ENCODE measurements around the gene C10orf62. TPM values are rescaled to one million over a fixed set of nuclear protein-coding genes. Genes with fewer than 3 reads are reported as not detected.
A peak's percentile ranks its signal among the peaks of the same experiment; 100 is the strongest.

C10orf62 gene
- polyA plus RNA-seq, 1 donor (not counting 4 experiments of a cell fraction or from before 2014, with no cell fraction given) = not detected

DNA sequence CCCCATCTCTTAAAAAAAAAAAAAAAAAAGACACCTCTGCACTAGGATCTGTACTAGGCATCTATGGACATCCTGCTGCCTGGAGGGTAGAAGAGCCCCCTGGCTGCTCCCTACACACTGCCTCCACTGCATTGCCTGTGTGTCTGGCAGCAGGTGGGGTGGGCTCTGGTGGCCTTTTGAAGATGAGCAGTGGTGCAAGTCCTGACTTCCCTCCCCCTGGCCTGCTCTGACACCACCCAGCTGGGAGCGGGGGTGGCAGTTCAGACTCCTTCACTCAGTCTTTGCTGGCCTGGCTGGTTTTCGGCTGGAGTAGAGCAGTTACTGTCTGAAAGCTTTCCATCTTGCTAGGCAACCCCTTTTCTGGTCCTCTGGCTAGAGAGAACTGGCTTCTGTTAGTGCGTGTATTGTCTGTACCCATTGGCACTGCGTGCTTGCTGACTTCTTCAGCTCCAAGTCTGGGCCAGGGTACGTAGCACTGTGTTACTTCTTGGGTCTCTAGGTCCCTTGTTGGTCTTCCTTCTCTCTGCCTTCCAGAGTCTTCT lies 17.6 kb downstream of the C10orf62 start:
- Histone ChIP-seq H3K36me3 (ENCODE audit: control insufficient read depth in 2 of 2, extremely low read depth in 1 of 2, insufficient read depth in 2 of 2, low read length in 2 of 2) (no peaks in the 10 kb centered on the region), H3K4me3 (ENCODE audit: control insufficient read depth in 2 of 3, extremely low read depth in 1 of 3, insufficient read depth in 2 of 3, low read depth in 1 of 3, low read length in 3 of 3) (no peak overlapping the region), H3K27me3 (ENCODE audit: control insufficient read depth, extremely low read depth, insufficient read depth, low read length) (no peaks in the 10 kb centered on the region), H4K20me1 (ENCODE audit: control insufficient read depth, extremely low read depth, insufficient read depth, low read length) (no peaks in the 10 kb centered on the region), H3K9me3 (ENCODE audit: control insufficient read depth, low read depth, low read length) (no peaks in the 10 kb centered on the region), H3K79me2 (ENCODE audit: control insufficient read depth, insufficient read depth, low read length) (no peaks in the 10 kb centered on the region), H3K9me1 (ENCODE audit: control insufficient read depth, extremely low read depth, insufficient read depth, low read length) (no peaks in the 10 kb centered on the region), H3K4me1 (ENCODE audit: control insufficient read depth, extremely low read depth, insufficient read depth, low read length) (peaks cover 16% of the 10 kb centered on the region), H2AFZ (ENCODE audit: control insufficient read depth, low read length) (no peak overlapping the region), H3K27ac (ENCODE audit: control insufficient read depth, insufficient read depth, low read length) (no peak overlapping the region), H3K4me2 (ENCODE audit: control insufficient read depth, extremely low read depth, insufficient read depth, low read depth, low read length) (no peak overlapping the region), H3K9ac (ENCODE audit: control insufficient read depth, extremely low read depth, insufficient read depth, low read length) (no peak overlapping the region)
- no peak for FAIRE-seq
- TF ChIP-seq, protein P1, sequence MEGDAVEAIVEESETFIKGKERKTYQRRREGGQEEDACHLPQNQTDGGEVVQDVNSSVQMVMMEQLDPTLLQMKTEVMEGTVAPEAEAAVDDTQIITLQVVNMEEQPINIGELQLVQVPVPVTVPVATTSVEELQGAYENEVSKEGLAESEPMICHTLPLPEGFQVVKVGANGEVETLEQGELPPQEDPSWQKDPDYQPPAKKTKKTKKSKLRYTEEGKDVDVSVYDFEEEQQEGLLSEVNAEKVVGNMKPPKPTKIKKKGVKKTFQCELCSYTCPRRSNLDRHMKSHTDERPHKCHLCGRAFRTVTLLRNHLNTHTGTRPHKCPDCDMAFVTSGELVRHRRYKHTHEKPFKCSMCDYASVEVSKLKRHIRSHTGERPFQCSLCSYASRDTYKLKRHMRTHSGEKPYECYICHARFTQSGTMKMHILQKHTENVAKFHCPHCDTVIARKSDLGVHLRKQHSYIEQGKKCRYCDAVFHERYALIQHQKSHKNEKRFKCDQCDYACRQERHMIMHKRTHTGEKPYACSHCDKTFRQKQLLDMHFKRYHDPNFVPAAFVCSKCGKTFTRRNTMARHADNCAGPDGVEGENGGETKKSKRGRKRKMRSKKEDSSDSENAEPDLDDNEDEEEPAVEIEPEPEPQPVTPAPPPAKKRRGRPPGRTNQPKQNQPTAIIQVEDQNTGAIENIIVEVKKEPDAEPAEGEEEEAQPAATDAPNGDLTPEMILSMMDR (optimal IDR thresholded peaks at IDR 0.05 in 1 of 3, IDR thresholded peaks at IDR 0.05 in 1 of 3, conservative IDR thresholded peaks at IDR 0.05 in 1 of 3; ENCODE audit: extremely low read depth in 1 of 3, insufficient read depth in 2 of 3, low read length in 3 of 3) = no peak
- TF ChIP-seq EZH2 (IDR thresholded peaks at IDR 0.05; ENCODE audit: low read length) = no peak
- no peak for DNase-seq (ENCODE audit: low read depth, low spot score)
- dilution Hi-C loops (cut with MboI; ENCODE audit: extremely low pct_ligation_motif_present, low sequenced_read_pairs) = no loop called here

DNA sequence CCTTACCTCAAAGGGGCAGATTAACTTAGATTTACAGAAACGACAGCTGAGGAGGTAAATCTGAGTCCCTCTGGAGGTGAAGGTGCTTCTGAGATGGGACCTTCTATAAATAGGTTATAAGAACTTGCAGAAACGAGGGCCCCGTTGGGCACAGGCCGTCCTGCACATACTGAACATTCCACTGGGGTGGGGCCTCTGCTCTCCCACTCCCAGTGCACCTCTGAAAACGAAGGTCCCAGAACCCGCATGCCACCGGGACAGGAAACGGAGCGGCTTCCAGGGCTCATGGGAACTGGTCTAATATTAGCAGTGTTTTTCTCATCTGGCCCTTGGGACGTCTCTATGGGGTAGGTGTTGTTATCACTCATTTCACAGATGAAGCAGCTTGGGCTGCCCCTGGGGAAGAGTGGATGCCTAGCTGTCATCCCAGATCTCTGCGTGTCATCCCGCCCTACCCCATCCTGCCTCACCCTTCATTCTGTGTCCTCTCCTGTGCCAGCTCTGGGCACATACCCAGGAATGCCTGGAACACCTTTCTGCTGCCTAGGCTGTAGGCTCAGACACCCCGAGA lies 19.6 kb downstream of the C10orf62 start:
- H3K27ac ChIP-seq (ENCODE audit: control insufficient read depth, insufficient read depth, low read length) = no peak overlapping the region
- H3K9me1 ChIP-seq (ENCODE audit: control insufficient read depth, extremely low read depth, insufficient read depth, low read length) = no peaks in the 10 kb centered on the region
- no peak overlapping the region for H3K9ac ChIP-seq (ENCODE audit: control insufficient read depth, extremely low read depth, insufficient read depth, low read length)
- H3K36me3 ChIP-seq (ENCODE audit: control insufficient read depth in 2 of 2, extremely low read depth in 1 of 2, insufficient read depth in 2 of 2, low read length in 2 of 2) = no peaks in the 10 kb centered on the region
- no peaks in the 10 kb centered on the region for H4K20me1 ChIP-seq (ENCODE audit: control insufficient read depth, extremely low read depth, insufficient read depth, low read length)
- DNase-seq (ENCODE audit: low read depth, low spot score) (no peak), FAIRE-seq (peak; percentile 84)
- no peaks in the 10 kb centered on the region for H3K9me3 ChIP-seq (ENCODE audit: control insufficient read depth, low read depth, low read length)
- peaks cover 19% of the 10 kb centered on the region for H3K4me1 ChIP-seq (ENCODE audit: control insufficient read depth, extremely low read depth, insufficient read depth, low read length)
- peak overlapping the region; percentile 27 for H2AFZ ChIP-seq (ENCODE audit: control insufficient read depth, low read length)
- peak overlapping the region in 1 of 3 experiments; percentile 31 for H3K4me3 ChIP-seq (ENCODE audit: control insufficient read depth in 2 of 3, extremely low read depth in 1 of 3, insufficient read depth in 2 of 3, low read depth in 1 of 3, low read length in 3 of 3)
- no peaks in the 10 kb centered on the region for H3K79me2 ChIP-seq (ENCODE audit: control insufficient read depth, insufficient read depth, low read length)
- no peak for TF ChIP-seq EZH2 (IDR thresholded peaks at IDR 0.05; ENCODE audit: low read length)
- TF ChIP-seq, protein P1 (optimal IDR thresholded peaks at IDR 0.05 in 1 of 3, IDR thresholded peaks at IDR 0.05 in 1 of 3, conservative IDR thresholded peaks at IDR 0.05 in 1 of 3; ENCODE audit: extremely low read depth in 1 of 3, insufficient read depth in 2 of 3, low read length in 3 of 3) = no peak
- no peaks in the 10 kb centered on the region for H3K27me3 ChIP-seq (ENCODE audit: control insufficient read depth, extremely low read depth, insufficient read depth, low read length)
- dilution Hi-C loops (cut with MboI; ENCODE audit: extremely low pct_ligation_motif_present, low sequenced_read_pairs) = no loop called here
- H3K4me2 ChIP-seq (ENCODE audit: control insufficient read depth, extremely low read depth, insufficient read depth, low read depth, low read length) = peak overlapping the region; percentile 55

All from keratinocyte (primary cell).